ENCODE results near the gene TCF12.

Gene TCF12

GRCh38 chr15:57150066-57150865, 231.8 kb downstream of the TCF12 start:
- no peak for TF ChIP-seq CTCF (IDR thresholded peaks at IDR 0.05)

GRCh38 chr15:57152133-57152532, 233.7 kb downstream of the TCF12 start:
- no peak for TF ChIP-seq CTCF (IDR thresholded peaks at IDR 0.05)

GRCh38 chr15:57152666-57153539, 234.5 kb downstream of the TCF12 start:
- TF ChIP-seq CTCF (IDR thresholded peaks at IDR 0.05), result no peak

- no peak for TF ChIP-seq CTCF (IDR thresholded peaks at IDR 0.05)
Observed at GRCh38 chr15:57156210-57156884, 237.9 kb downstream of the TCF12 start.

GRCh38 chr15:57158589-57158988, 240.1 kb downstream of the TCF12 start:
- no peak for TF ChIP-seq CTCF (IDR thresholded peaks at IDR 0.05)

GRCh38 chr15:57158997-57159668, 240.7 kb downstream of the TCF12 start:
- no peak for TF ChIP-seq CTCF (IDR thresholded peaks at IDR 0.05)

GRCh38 chr15:57159767-57160166, 241.3 kb downstream of the TCF12 start:
- TF ChIP-seq CTCF (IDR thresholded peaks at IDR 0.05), result no peak

Measured in LNCAP (cell line).